IPS DF 4.7 (cell line): ENCODE measurements around the gene TMEM125.

Source experiments
- DNase-seq: peaks from one replicate; pipeline ENCODE4 v3.0.0-alpha.2; 2013; ENCODE audit warnings: low spot score; ENCODE audit errors: extremely low read depth

The TMEM125 gene

GRCh38 chr1:43247256-43247921 is 22.4 kb upstream of the TMEM125 start:
- DNase-seq, result no peak

- DNase-seq, result no peak
Measured at GRCh38 chr1:43250351-43250761, 19.4 kb upstream of the TMEM125 start.

GRCh38 chr1:43251024-43251423 is 18.8 kb upstream of the TMEM125 start:
- DNase-seq, result no peak

- no peak for DNase-seq
Measured at GRCh38 chr1:43252225-43252624, 17.6 kb upstream of the TMEM125 start.

- no peak for DNase-seq
Measured at GRCh38 chr1:43253173-43253572, 16.6 kb upstream of the TMEM125 start.

- DNase-seq, result no peak
Measured at GRCh38 chr1:43253876-43254275, 15.9 kb upstream of the TMEM125 start.

- no peak for DNase-seq
Measured at GRCh38 chr1:43255438-43256210, 14.2 kb upstream of the TMEM125 start.

- no peak for DNase-seq
Measured at GRCh38 chr1:43256675-43257570, 12.9 kb upstream of the TMEM125 start.

- DNase-seq, result no peak
Measured at GRCh38 chr1:43258370-43258769, 11.4 kb upstream of the TMEM125 start.

GRCh38 chr1:43265431-43265830 is 4.4 kb upstream of the TMEM125 start:
- no peak for DNase-seq

GRCh38 chr1:43266881-43267280 is 2.9 kb upstream of the TMEM125 start:
- DNase-seq, result no peak

GRCh38 chr1:43267291-43267805 is 2.4 kb upstream of the TMEM125 start:
- no peak for DNase-seq

GRCh38 chr1:43267818-43268425 is 1.9 kb upstream of the TMEM125 start:
- DNase-seq, result no peak

GRCh38 chr1:43270421-43271095 is 775 bp downstream of the TMEM125 start:
- DNase-seq, result peak; percentile 96

GRCh38 chr1:43271186-43272118 is 1.7 kb downstream of the TMEM125 start:
- DNase-seq, result no peak

- no peak for DNase-seq
Measured at GRCh38 chr1:43272161-43272560, 2.4 kb downstream of the TMEM125 start.

- DNase-seq, result no peak
Measured at GRCh38 chr1:43272576-43273571, 3.1 kb downstream of the TMEM125 start.

- no peak for DNase-seq
Measured at GRCh38 chr1:43273708-43274107, 3.9 kb downstream of the TMEM125 start.
